ENCODE measurements around the gene ELMO2.

- TF ChIP-seq CTCF (IDR thresholded peaks at IDR 0.05) (no peak), POLR2A (IDR thresholded peaks at IDR 0.05) (no peak)
Measured at GRCh38 chr20:46324960-46325703, 81.3 kb downstream of the ELMO2 start.

Data from lower leg skin (tissue), 3 donors.